ENCODE measurements around the gene LBHD2. TPM values are rescaled to one million over a fixed set of nuclear protein-coding genes. Genes with fewer than 3 reads are reported as not detected.

The LBHD2 gene
- total and polyA plus RNA-seq, 2 of the 13 experiments (the other 11 are each of a cell fraction or from before 2014, with no cell fraction given), result 0.67 to 1.00 TPM

GRCh38 chr14:103084021-103084919, at the start of gene LBHD2 (continued):
- TF ChIP-seq ZFP62 (CRISPR knock-in tag; IDR thresholded peaks at IDR 0.05) (no peak), ZSCAN29 (CRISPR knock-in tag; conservative IDR thresholded peaks at IDR 0.05) (no peak), HIC2 (CRISPR knock-in tag; IDR thresholded peaks at IDR 0.05; ENCODE audit: low read depth) (peak; percentile 60; the same call in 1 of the 2 replicates), KDM3A (CRISPR knock-in tag; IDR thresholded peaks at IDR 0.05; ENCODE audit: low read depth) (no peak), ZNF646 (CRISPR knock-in tag; IDR thresholded peaks at IDR 0.05) (no peak), PHF5A (CRISPR knock-in tag; IDR thresholded peaks at IDR 0.05; ENCODE audit: low read depth, unreplicated experiment) (no peak), SAFB2 (CRISPR knock-in tag; IDR thresholded peaks at IDR 0.05; ENCODE audit: borderline replicate concordance, low read depth) (no peak), HNRNPLL (IDR thresholded peaks at IDR 0.05; ENCODE audit: low read depth, low read length, poor library complexity, severe bottlenecking) (peak; percentile 47), HOMEZ (CRISPR knock-in tag; IDR thresholded peaks at IDR 0.05; ENCODE audit: low read depth) (no peak), YEATS2 (CRISPR knock-in tag; IDR thresholded peaks at IDR 0.05; ENCODE audit: borderline replicate concordance) (no peak), ZBTB8A (CRISPR knock-in tag; IDR thresholded peaks at IDR 0.05; ENCODE audit: borderline replicate concordance, low read depth) (no peak), ZBTB1 (CRISPR knock-in tag; IDR thresholded peaks at IDR 0.05; ENCODE audit: borderline replicate concordance) (no peak), RBAK (CRISPR knock-in tag; IDR thresholded peaks at IDR 0.05) (no peak), HNF4G (IDR thresholded peaks at IDR 0.05; ENCODE audit: borderline replicate concordance, low read depth, low read length) (no peak), HNF4G (CRISPR knock-in tag; IDR thresholded peaks at IDR 0.05; ENCODE audit: borderline replicate concordance, low read depth) (no peak), SRSF1 (optimal IDR thresholded peaks at IDR 0.05; ENCODE audit: low read depth, low read length) (no peak), ZMAT3 (CRISPR knock-in tag; conservative IDR thresholded peaks at IDR 0.05) (no peak)
